ENCODE results near the gene RBBP8NL. TPM values are rescaled to one million over a fixed set of nuclear protein-coding genes. Genes with fewer than 3 reads are reported as not detected.

The RBBP8NL gene
- total and polyA plus RNA-seq, 2 donors (not counting 3 experiments of a cell fraction or from before 2014, with no cell fraction given): not detected

DNA sequence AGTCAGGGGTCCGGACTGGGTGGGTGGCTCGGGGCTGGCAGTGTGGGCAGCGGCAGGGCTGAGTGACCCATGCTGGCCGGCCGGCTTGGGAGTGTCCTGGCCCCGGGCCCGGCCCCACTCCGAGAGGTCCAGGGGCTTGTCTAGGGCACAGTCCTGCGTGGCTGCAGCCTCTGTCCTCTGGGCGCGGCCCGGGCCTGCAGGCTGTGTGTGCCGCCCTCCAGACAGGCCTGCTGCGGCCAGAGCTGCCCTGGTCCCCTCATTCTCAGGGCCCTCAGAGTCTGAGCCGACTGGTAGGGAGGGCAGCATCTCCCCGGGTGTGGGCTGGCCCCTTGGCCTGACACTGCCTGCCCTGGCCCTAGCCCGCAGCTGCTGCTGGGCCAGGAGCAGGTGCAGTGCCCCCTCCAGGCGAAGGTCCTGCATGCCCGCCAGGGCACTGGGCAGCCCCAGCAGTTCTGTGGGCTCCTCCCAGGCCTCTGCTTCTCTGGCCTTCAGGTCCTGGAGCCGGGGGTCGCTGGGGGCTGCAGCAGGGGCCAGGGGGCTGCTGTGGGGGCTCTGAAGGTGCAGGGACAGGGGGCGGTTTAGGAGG, 13.3 kb downstream of the RBBP8NL start:
- FAIRE-seq (no peak), DNase-seq (ENCODE audit: low read depth, low spot score) (no peak)
- intact Hi-C loops (cut with micrococcal nuclease) (no loop called here), dilution Hi-C loops (cut with MboI; ENCODE audit: extremely low pct_ligation_motif_present, low sequenced_read_pairs) (no loop called here)
- TF ChIP-seq, protein P1, sequence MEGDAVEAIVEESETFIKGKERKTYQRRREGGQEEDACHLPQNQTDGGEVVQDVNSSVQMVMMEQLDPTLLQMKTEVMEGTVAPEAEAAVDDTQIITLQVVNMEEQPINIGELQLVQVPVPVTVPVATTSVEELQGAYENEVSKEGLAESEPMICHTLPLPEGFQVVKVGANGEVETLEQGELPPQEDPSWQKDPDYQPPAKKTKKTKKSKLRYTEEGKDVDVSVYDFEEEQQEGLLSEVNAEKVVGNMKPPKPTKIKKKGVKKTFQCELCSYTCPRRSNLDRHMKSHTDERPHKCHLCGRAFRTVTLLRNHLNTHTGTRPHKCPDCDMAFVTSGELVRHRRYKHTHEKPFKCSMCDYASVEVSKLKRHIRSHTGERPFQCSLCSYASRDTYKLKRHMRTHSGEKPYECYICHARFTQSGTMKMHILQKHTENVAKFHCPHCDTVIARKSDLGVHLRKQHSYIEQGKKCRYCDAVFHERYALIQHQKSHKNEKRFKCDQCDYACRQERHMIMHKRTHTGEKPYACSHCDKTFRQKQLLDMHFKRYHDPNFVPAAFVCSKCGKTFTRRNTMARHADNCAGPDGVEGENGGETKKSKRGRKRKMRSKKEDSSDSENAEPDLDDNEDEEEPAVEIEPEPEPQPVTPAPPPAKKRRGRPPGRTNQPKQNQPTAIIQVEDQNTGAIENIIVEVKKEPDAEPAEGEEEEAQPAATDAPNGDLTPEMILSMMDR (IDR thresholded peaks at IDR 0.05; ENCODE audit: extremely low read depth in 1 of 2, insufficient read depth in 1 of 2, low read depth in 1 of 2, low read length in 2 of 2): peak; percentile 12 to 35
- TF ChIP-seq POLR2AphosphoS5 (IDR thresholded peaks at IDR 0.05; ENCODE audit: insufficient read depth, low read depth, low read length): no peak
- no peaks in the 10 kb centered on the region for H3K36me3 ChIP-seq (ENCODE audit: control insufficient read depth in 2 of 2, extremely low read depth in 1 of 2, insufficient read depth in 2 of 2, low read length in 2 of 2)
- CTCF ChIA-PET: no interaction called here
- H3K9ac ChIP-seq (replicated peaks; ENCODE audit: extremely low read depth, insufficient read depth, low read length): no peak overlapping the region
- H3K9me1 ChIP-seq (replicated peaks; ENCODE audit: control insufficient read depth, extremely low read depth, insufficient read depth, low read length): no peaks in the 10 kb centered on the region
- no peaks in the 10 kb centered on the region for H3K9me3 ChIP-seq (replicated peaks; ENCODE audit: control insufficient read depth, insufficient read depth, low read length)
- no TSS peak for BruUV-seq (replicated peaks)
- H2AFZ ChIP-seq (ENCODE audit: low read depth, low read length): no peak overlapping the region
- H4K20me1 ChIP-seq (replicated peaks; ENCODE audit: control insufficient read depth, extremely low read depth, insufficient read depth, low read length): no peaks in the 10 kb centered on the region
- H3K4me2 ChIP-seq (ENCODE audit: insufficient read depth, low read length): no peak overlapping the region
- no peaks in the 10 kb centered on the region for H3K27me3 ChIP-seq (ENCODE audit: control insufficient read depth in 2 of 2, insufficient read depth in 2 of 2, low read length in 2 of 2)
- H3K27ac ChIP-seq (ENCODE audit: insufficient read depth, low read depth, low read length): no peak overlapping the region
- H3K4me3 ChIP-seq (replicated peaks in 1 of 3; ENCODE audit: insufficient read depth in 1 of 3, low read depth in 1 of 3, low read length in 3 of 3): no peak overlapping the region
- POLR2A ChIA-PET: no interaction called here
- H3K4me1 ChIP-seq (ENCODE audit: control insufficient read depth, extremely low read depth, insufficient read depth, low read length): no peaks in the 10 kb centered on the region
- H3K79me2 ChIP-seq (ENCODE audit: control insufficient read depth, insufficient read depth, low read length): no peaks in the 10 kb centered on the region

DNA sequence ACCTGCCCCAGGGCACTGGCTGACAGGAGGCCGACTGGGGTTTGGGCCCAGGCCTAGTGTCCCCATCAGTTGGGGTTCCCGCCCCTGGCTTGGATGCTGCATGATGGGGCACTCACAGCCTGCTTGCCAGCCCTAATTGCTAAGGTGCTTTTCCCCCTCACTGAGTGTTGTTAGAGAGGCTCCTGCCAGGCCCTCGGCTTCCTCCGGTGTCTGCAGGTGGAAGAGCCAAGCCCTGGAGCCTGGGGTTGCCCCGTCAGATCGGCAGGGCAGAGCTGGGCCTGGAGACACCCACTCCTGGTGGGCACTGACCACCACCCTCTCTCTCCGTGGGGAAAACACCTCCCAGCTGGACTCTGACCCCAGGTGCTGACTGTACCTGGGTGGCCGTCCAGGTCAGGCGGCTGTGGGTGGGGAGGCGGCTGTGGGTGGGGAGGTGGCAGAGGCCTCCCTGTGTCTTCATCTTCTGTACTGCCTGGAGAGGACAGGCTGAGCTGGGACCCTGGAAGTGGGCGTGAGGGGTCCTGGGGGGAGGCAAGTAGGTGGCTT, 14.2 kb downstream of the RBBP8NL start:
- Histone ChIP-seq H3K9ac (replicated peaks; ENCODE audit: extremely low read depth, insufficient read depth, low read length) (no peak overlapping the region), H3K4me3 (replicated peaks in 1 of 3; ENCODE audit: insufficient read depth in 1 of 3, low read depth in 1 of 3, low read length in 3 of 3) (no peak overlapping the region), H3K4me1 (ENCODE audit: control insufficient read depth, extremely low read depth, insufficient read depth, low read length) (no peaks in the 10 kb centered on the region), H3K36me3 (ENCODE audit: control insufficient read depth in 2 of 2, extremely low read depth in 1 of 2, insufficient read depth in 2 of 2, low read length in 2 of 2) (no peaks in the 10 kb centered on the region), H3K79me2 (ENCODE audit: control insufficient read depth, insufficient read depth, low read length) (no peaks in the 10 kb centered on the region), H2AFZ (ENCODE audit: low read depth, low read length) (no peak overlapping the region), H3K9me3 (replicated peaks; ENCODE audit: control insufficient read depth, insufficient read depth, low read length) (no peaks in the 10 kb centered on the region), H3K27ac (ENCODE audit: insufficient read depth, low read depth, low read length) (no peak overlapping the region), H3K9me1 (replicated peaks; ENCODE audit: control insufficient read depth, extremely low read depth, insufficient read depth, low read length) (no peaks in the 10 kb centered on the region), H3K27me3 (ENCODE audit: control insufficient read depth in 2 of 2, insufficient read depth in 2 of 2, low read length in 2 of 2) (no peaks in the 10 kb centered on the region), H4K20me1 (replicated peaks; ENCODE audit: control insufficient read depth, extremely low read depth, insufficient read depth, low read length) (no peaks in the 10 kb centered on the region), H3K4me2 (ENCODE audit: insufficient read depth, low read length) (no peak overlapping the region)
- DNase-seq (ENCODE audit: low read depth, low spot score): no peak
- dilution Hi-C loops (cut with MboI; ENCODE audit: extremely low pct_ligation_motif_present, low sequenced_read_pairs): no loop called here
- ChIA-PET CTCF (no interaction called here), POLR2A (no interaction called here)
- intact Hi-C loops (cut with micrococcal nuclease): no loop called here
- no peak for TF ChIP-seq POLR2AphosphoS5 (IDR thresholded peaks at IDR 0.05; ENCODE audit: insufficient read depth, low read depth, low read length)
- TF ChIP-seq POLR2A (IDR thresholded peaks at IDR 0.05; ENCODE audit: low read depth, low read length): no peak
- TF ChIP-seq GATA2 (IDR thresholded peaks at IDR 0.05; ENCODE audit: insufficient read depth, insufficient read length, low read depth, low read length): no peak
- TF ChIP-seq, protein P1 (IDR thresholded peaks at IDR 0.05; ENCODE audit: extremely low read depth in 1 of 2, insufficient read depth in 1 of 2, low read depth in 1 of 2, low read length in 2 of 2): no peak
- no peak for TF ChIP-seq EZH2 (IDR thresholded peaks at IDR 0.05; ENCODE audit: borderline replicate concordance, low read depth, low read length, severe bottlenecking)
- no peak for TF ChIP-seq MYC (IDR thresholded peaks at IDR 0.05; ENCODE audit: low read depth, low read length)
- no peak for TF ChIP-seq FOS (IDR thresholded peaks at IDR 0.05; ENCODE audit: borderline replicate concordance, insufficient read depth, low read length)
- TF ChIP-seq, protein P2, sequence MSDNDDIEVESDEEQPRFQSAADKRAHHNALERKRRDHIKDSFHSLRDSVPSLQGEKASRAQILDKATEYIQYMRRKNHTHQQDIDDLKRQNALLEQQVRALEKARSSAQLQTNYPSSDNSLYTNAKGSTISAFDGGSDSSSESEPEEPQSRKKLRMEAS (IDR thresholded peaks at IDR 0.05; ENCODE audit: insufficient read depth, insufficient read length): no peak
- no peak for TF ChIP-seq JUN (IDR thresholded peaks at IDR 0.05; ENCODE audit: borderline replicate concordance, insufficient read depth, insufficient read length, low read depth)
- FAIRE-seq: no peak
- BruUV-seq (replicated peaks): no TSS peak
